ENCODE results near the gene NT5DC1. TPM values are rescaled to one million over a fixed set of nuclear protein-coding genes. Genes with fewer than 3 reads are reported as not detected.

The NT5DC1 gene
- total and polyA plus RNA-seq, 10 of the 15 experiments (the other 5 are each of a cell fraction or from before 2014, with no cell fraction given) = 40.8 to 140 (median 66.8) TPM

GRCh38 chr6:116126032-116126431 lies 25.4 kb downstream of the NT5DC1 start, which contains the start of gene COL10A1 (continued):
- no peak for TF ChIP-seq RELA (IDR thresholded peaks at IDR 0.05; ENCODE audit: borderline replicate concordance, partially characterized antibody)

- Histone ChIP-seq H3K9ac (ENCODE audit: control insufficient read depth, insufficient read depth, low read length) (no peak overlapping the region), H3K4me1 (ENCODE audit: control insufficient read depth, insufficient read depth, low read length) (no peaks in the 10 kb centered on the region), H3K9me3 (replicated peaks; ENCODE audit: control insufficient read depth, insufficient read depth, low read length) (no peaks in the 10 kb centered on the region), H2AFZ (ENCODE audit: control insufficient read depth, low read depth, low read length) (no peak overlapping the region), H3K27ac (ENCODE audit: control insufficient read depth, insufficient read depth) (no peak overlapping the region), H4K20me1 (ENCODE audit: control insufficient read depth, insufficient read depth) (no peaks in the 10 kb centered on the region), H3K27me3 (replicated peaks in 1 of 2; ENCODE audit: control insufficient read depth in 2 of 2, insufficient read depth in 2 of 2, low read length in 1 of 2) (no peaks in the 10 kb centered on the region), H3K36me3 (ENCODE audit: control insufficient read depth in 2 of 2, insufficient read depth in 2 of 2, low read length in 1 of 2) (no peaks in the 10 kb centered on the region; a peak in 1 of 4 replicates), H3K79me2 (ENCODE audit: control insufficient read depth, insufficient read depth, low read length) (no peaks in the 10 kb centered on the region), H3K4me2 (ENCODE audit: control insufficient read depth, insufficient read depth) (no peak overlapping the region), H3K4me3 (no peak overlapping the region)
- DNase-seq (ENCODE audit: low read depth, low spot score) = no peak
- ChIA-PET RAD21 (ENCODE audit: unreplicated experiment) (interaction anchor here (0.6 kb wide), 2 partner anchors 26 to 27 kb away, joined by 3 read pairs; partner anchors contain the start of gene NT5DC1), CTCF (interaction anchor here (0.9 to 1.5 kb wide), 3 partner anchors 13 to 50 kb away, joined by 3 to 7 read pairs (median 4); no protein-coding TSS in a partner anchor), SMC1A (ENCODE audit: uncharacterized antibody, unreplicated experiment) (interaction anchor here (1.3 kb wide), 1 partner anchor 119 kb away, joined by 3 read pairs; no protein-coding TSS in a partner anchor), POLR2A (interaction anchor here (1.1 kb wide), 1 partner anchor 21 kb away, joined by 3 read pairs; no protein-coding TSS in a partner anchor)
- ATAC-seq = no peak
- in situ Hi-C loops (cut with MboI) (no loop called here), intact Hi-C loops (cut with micrococcal nuclease; ENCODE audit: unreplicated experiment) (no loop called here)
- no peak for FAIRE-seq
- 98% methylated on average over 2 of the region's 2 CpGs for WGBS (ENCODE audit: insufficient coverage, insufficient replicate concordance, low lambda C conversion rate, missing lambda C conversion rate)
- BruUV-seq (replicated peaks) = no TSS peak
- TF ChIP-seq SRF (IDR thresholded peaks at IDR 0.05; ENCODE audit: low read depth in 2 of 2, low read length in 2 of 2) (no peak), HCFC1 (IDR thresholded peaks at IDR 0.05; ENCODE audit: low read length) (no peak), RAD21 (IDR thresholded peaks at IDR 0.05; ENCODE audit: insufficient read depth, low read depth, low read length) (no peak), POLR2AphosphoS5 (IDR thresholded peaks at IDR 0.05; ENCODE audit: low read length) (no peak), CREB1 (IDR thresholded peaks at IDR 0.05; ENCODE audit: low read depth) (no peak), JUND (IDR thresholded peaks at IDR 0.05; ENCODE audit: low read depth, low read length) (no peak), ZNF687 (IDR thresholded peaks at IDR 0.05) (no peak)
Observed at GRCh38 chr6:116127771-116128493, 27.3 kb downstream of the NT5DC1 start.

All from GM12878 (cell line).